Calu3 (cell line): ENCODE data around the gene ABCB9. TPM values are rescaled to one million over a fixed set of nuclear protein-coding genes. Genes with fewer than 3 reads are reported as not detected.

Experiments
- BruUV-seq: library from RNA; stranded (reverse); fragments of 400-500 nt; replicated peaks from 2 replicates; lab custom pipeline; 2021; lab: Mats Ljungman, UMichigan
- CTCF ChIA-PET: fragments of 300-600 bp; sonication (Branson Sonifier 250); formaldehyde crosslinking; loops from one replicate; lab custom pipeline; 2022; ENCODE audit warnings: antibody characterized with exemption; lab: Charles Lee
- DNase-seq: peaks from one replicate; pipeline ENCODE4 v3.0.0; 2022
- H3K27ac Mint-ChIP-seq: one replicate; pipeline ENCODE4 v1.8.0; 2022; ENCODE audit warnings: mixed read lengths; ENCODE audit not compliant: unreplicated experiment
- H3K27me3 Mint-ChIP-seq: one replicate; pipeline ENCODE4 v1.8.0; 2022; ENCODE audit warnings: mixed read lengths; ENCODE audit not compliant: unreplicated experiment
- H3K36me3 Mint-ChIP-seq: one replicate; pipeline ENCODE4 v1.8.0; 2022; ENCODE audit warnings: mild to moderate bottlenecking, moderate library complexity, mixed read lengths; ENCODE audit not compliant: insufficient read depth, unreplicated experiment
- H3K4me1 Mint-ChIP-seq: one replicate; pipeline ENCODE4 v1.8.0; 2022; ENCODE audit warnings: mild to moderate bottlenecking, low read depth, mixed read lengths; ENCODE audit not compliant: unreplicated experiment
- H3K4me3 Mint-ChIP-seq: one replicate; pipeline ENCODE4 v1.8.0; 2022; ENCODE audit warnings: mild to moderate bottlenecking, low read depth, moderate library complexity, mixed read lengths; ENCODE audit not compliant: unreplicated experiment
- H3K9me3 Mint-ChIP-seq: one replicate; pipeline ENCODE4 v1.8.0; 2022; ENCODE audit warnings: low read depth, mixed read lengths; ENCODE audit not compliant: unreplicated experiment
- CTCF ChIP-seq: fragments of 200-600 bp; IDR thresholded peaks from one replicate; pipeline ENCODE4 v1.8.0; 2022; ENCODE audit warnings: antibody characterized with exemption; ENCODE audit not compliant: unreplicated experiment
- intact Hi-C: fragments of 100-400 bp; cut with micrococcal nuclease; formaldehyde crosslinking; loops from one replicate; pipeline ENCODE4 v1.10.0; 2022; ENCODE audit not compliant: unreplicated experiment
- total RNA-seq: library from RNA; stranded (reverse); gene quantifications from 2 replicates; pipeline ENCODE4 v1.2.3, GENCODE V29; 2022

The ABCB9 gene
- total RNA-seq, 1 experiment from 2014 or later = 25.6 TPM

GRCh38 chr12:122999986-123000420 is 33.7 kb upstream of the ABCB9 start:
- no peaks in the 10 kb centered on the region for H3K27me3 Mint-ChIP-seq
- intact Hi-C loops = no loop called here
- CTCF ChIA-PET = interaction anchor here (0.6 kb wide), 1 partner anchor 351 kb away, joined by 4 read pairs; no protein-coding TSS in a partner anchor
- H3K9me3 Mint-ChIP-seq = no peaks in the 10 kb centered on the region
- no peak overlapping the region for H3K27ac Mint-ChIP-seq
- H3K36me3 Mint-ChIP-seq = no peaks in the 10 kb centered on the region
- TF ChIP-seq CTCF = no peak
- BruUV-seq = no TSS peak
- DNase-seq = no peak
- no peaks in the 10 kb centered on the region for H3K4me1 Mint-ChIP-seq
- H3K4me3 Mint-ChIP-seq = no peak overlapping the region

GRCh38 chr12:122999196-122999946 is 33.1 kb upstream of the ABCB9 start:
- Mint-ChIP-seq H3K27ac (no peak overlapping the region), H3K4me3 (no peak overlapping the region), H3K4me1 (no peaks in the 10 kb centered on the region), H3K36me3 (no peaks in the 10 kb centered on the region), H3K9me3 (no peaks in the 10 kb centered on the region), H3K27me3 (no peaks in the 10 kb centered on the region)
- no peak for DNase-seq
- no peak for TF ChIP-seq CTCF
- CTCF ChIA-PET = interaction anchor here (0.5 to 0.6 kb wide), 3 partner anchors 19 to 350 kb away, joined by 3 to 6 read pairs (median 4); no protein-coding TSS in a partner anchor
- no TSS peak for BruUV-seq
- intact Hi-C loops = no loop called here

- TF ChIP-seq CTCF = no peak
- Mint-ChIP-seq H3K4me1 (no peaks in the 10 kb centered on the region), H3K9me3 (no peaks in the 10 kb centered on the region), H3K27me3 (no peaks in the 10 kb centered on the region), H3K27ac (no peak overlapping the region), H3K4me3 (no peak overlapping the region), H3K36me3 (no peaks in the 10 kb centered on the region)
- CTCF ChIA-PET = no interaction called here
- intact Hi-C loops = no loop called here
- no peak for DNase-seq
- no TSS peak for BruUV-seq
Observed at GRCh38 chr12:122998316-122998715, 32.1 kb upstream of the ABCB9 start.

GRCh38 chr12:122997343-122998250 is 31.3 kb upstream of the ABCB9 start:
- no peaks in the 10 kb centered on the region for H3K4me1 Mint-ChIP-seq
- DNase-seq = no peak
- intact Hi-C loops = no loop called here
- CTCF ChIA-PET = no interaction called here
- H3K9me3 Mint-ChIP-seq = no peaks in the 10 kb centered on the region
- TF ChIP-seq CTCF = no peak
- H3K27ac Mint-ChIP-seq = no peak overlapping the region
- no peak overlapping the region for H3K4me3 Mint-ChIP-seq
- no peaks in the 10 kb centered on the region for H3K27me3 Mint-ChIP-seq
- H3K36me3 Mint-ChIP-seq = no peaks in the 10 kb centered on the region
- no TSS peak for BruUV-seq
